Sigmoid colon (tissue), 3 donors: ENCODE data around the gene POLD2.

Experiments used
- POLR2A ChIP-seq, 2 donors: fragments of 450-650 bp; IDR thresholded peaks; one replicate each; pipeline ENCODE4 v1.6.1; 2016; ENCODE audit warnings: antibody characterized with exemption in 2 of 2, mild to moderate bottlenecking in 2 of 2, moderate library complexity in 2 of 2
- TF ChIP-seq, protein P1 (sequence below), 4 experiments: fragments of 450-650 bp in 3 of 4; fragments of 200-600 bp in 1 of 4; IDR thresholded peaks; one replicate each; pipeline ENCODE4 v1.5.1; 2016 to 2019; ENCODE audit warnings: antibody characterized with exemption in 4 of 4, mild to moderate bottlenecking in 3 of 4, moderate library complexity in 2 of 4

DNA sequence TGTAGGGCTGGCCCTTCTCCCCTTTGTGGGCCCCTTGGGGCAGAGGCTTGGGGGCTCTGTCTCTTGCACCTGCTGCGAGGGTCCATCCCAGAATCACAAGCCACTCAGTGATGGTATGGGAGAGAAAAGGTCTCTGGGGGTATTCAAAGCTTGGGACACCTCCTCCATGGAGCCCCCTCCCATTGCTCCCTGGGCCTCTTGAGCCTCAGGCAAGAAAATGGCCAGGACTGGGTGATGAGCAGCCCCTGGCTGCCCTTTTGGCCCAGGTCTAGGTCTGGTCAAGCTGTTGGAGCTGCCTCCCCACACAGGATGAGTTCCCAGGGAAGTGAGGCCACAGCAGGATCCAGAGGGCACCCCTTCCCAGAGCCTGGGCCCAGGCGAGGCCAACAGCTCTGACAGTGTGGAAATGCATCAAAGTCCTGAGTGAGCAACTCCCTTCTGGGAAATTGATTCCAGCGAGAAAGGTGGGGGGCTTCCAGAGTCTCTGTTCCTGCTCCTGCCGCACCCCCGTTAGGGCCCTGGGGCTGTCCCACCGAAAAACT lies 21.1 kb upstream of the POLD2 start:
- TF ChIP-seq, protein P1, sequence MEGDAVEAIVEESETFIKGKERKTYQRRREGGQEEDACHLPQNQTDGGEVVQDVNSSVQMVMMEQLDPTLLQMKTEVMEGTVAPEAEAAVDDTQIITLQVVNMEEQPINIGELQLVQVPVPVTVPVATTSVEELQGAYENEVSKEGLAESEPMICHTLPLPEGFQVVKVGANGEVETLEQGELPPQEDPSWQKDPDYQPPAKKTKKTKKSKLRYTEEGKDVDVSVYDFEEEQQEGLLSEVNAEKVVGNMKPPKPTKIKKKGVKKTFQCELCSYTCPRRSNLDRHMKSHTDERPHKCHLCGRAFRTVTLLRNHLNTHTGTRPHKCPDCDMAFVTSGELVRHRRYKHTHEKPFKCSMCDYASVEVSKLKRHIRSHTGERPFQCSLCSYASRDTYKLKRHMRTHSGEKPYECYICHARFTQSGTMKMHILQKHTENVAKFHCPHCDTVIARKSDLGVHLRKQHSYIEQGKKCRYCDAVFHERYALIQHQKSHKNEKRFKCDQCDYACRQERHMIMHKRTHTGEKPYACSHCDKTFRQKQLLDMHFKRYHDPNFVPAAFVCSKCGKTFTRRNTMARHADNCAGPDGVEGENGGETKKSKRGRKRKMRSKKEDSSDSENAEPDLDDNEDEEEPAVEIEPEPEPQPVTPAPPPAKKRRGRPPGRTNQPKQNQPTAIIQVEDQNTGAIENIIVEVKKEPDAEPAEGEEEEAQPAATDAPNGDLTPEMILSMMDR (IDR thresholded peaks at IDR 0.05): no peak
- no peak for TF ChIP-seq POLR2A (IDR thresholded peaks at IDR 0.05)
